SK-N-SH treated with all-trans-retinoic acid at 6 μM for 48 hours (cell line): ENCODE measurements around the gene RABGAP1L.

Experiments used
- ATAC-seq: fragments of 200-7000 bp; cut with Tn5 transposase; 3 replicates; pipeline ENCODE4 v1.9.1; 2020; ENCODE audit warnings: mild to moderate bottlenecking, moderate library complexity
- ARNTL ChIP-seq: fragments of 450-650 bp; formaldehyde crosslinking; IDR thresholded peaks from 2 replicates; pipeline ENCODE4 v1.5.0; 2020; ENCODE audit warnings: low read depth, mild to moderate bottlenecking, moderate library complexity, borderline replicate concordance
- BACH2 ChIP-seq: fragments of 250-450 bp; sonication (Bioruptor Pico); IDR thresholded peaks from 2 replicates; pipeline ENCODE4 v1.9.0; 2021; ENCODE audit warnings: mild to moderate bottlenecking, borderline replicate concordance
- CSDC2 ChIP-seq: fragments of 250-450 bp; sonication (Bioruptor Pico); IDR thresholded peaks from 2 replicates; pipeline ENCODE4 v1.5.0; 2020; ENCODE audit warnings: mild to moderate bottlenecking, moderate library complexity
- ESRRG ChIP-seq: fragments of 250-450 bp; sonication (Bioruptor Pico); IDR thresholded peaks from 2 replicates; pipeline ENCODE4 v1.6.1; 2021; ENCODE audit warnings: mild to moderate bottlenecking
- GLIS3 ChIP-seq: fragments of 250-450 bp; sonication (Bioruptor Pico); IDR thresholded peaks from 2 replicates; pipeline ENCODE4 v1.5.0; 2020; ENCODE audit warnings: mild to moderate bottlenecking, moderate library complexity
- ISL1 ChIP-seq: fragments of 250-450 bp; sonication (Bioruptor Pico); IDR thresholded peaks from 2 replicates; pipeline ENCODE4 v2.1.2; 2022; ENCODE audit warnings: mild to moderate bottlenecking, moderate library complexity
- OSR1 ChIP-seq: fragments of 250-450 bp; sonication (Bioruptor Pico); IDR thresholded peaks from 2 replicates; pipeline ENCODE4 v1.8.0; 2022; ENCODE audit warnings: moderate library complexity, mild to moderate bottlenecking, inconsistent platforms
- PPARA ChIP-seq: fragments of 250-450 bp; sonication (Bioruptor Pico); IDR thresholded peaks from 2 replicates; pipeline ENCODE4 v1.5.0; 2020; ENCODE audit warnings: mild to moderate bottlenecking, borderline replicate concordance
- RARB ChIP-seq: fragments of 250-450 bp; sonication (Bioruptor Pico); IDR thresholded peaks from 2 replicates; pipeline ENCODE4 v1.8.0; 2021; ENCODE audit warnings: mild to moderate bottlenecking, moderate library complexity
- SNAI2 ChIP-seq: fragments of 250-450 bp; sonication (Bioruptor Pico); IDR thresholded peaks from 2 replicates; pipeline ENCODE4 v1.5.0; 2020; ENCODE audit warnings: mild to moderate bottlenecking, moderate library complexity
- TCF4 ChIP-seq: fragments of 250-450 bp; sonication (Bioruptor Pico); IDR thresholded peaks from 2 replicates; pipeline ENCODE4 v1.8.0; 2021; ENCODE audit warnings: mild to moderate bottlenecking, moderate library complexity, borderline replicate concordance
- TOX ChIP-seq: fragments of 250-450 bp; sonication (Bioruptor Pico); IDR thresholded peaks from 2 replicates; pipeline ENCODE4 v1.8.0; 2021; ENCODE audit warnings: mild to moderate bottlenecking, moderate library complexity, borderline replicate concordance
- ZC3H10 ChIP-seq: fragments of 250-450 bp; sonication (Bioruptor Pico); IDR thresholded peaks from 2 replicates; pipeline ENCODE4 v1.5.1; 2021; ENCODE audit warnings: mild to moderate bottlenecking, moderate library complexity
- ZFP3 ChIP-seq: fragments of 250-450 bp; sonication (Bioruptor Pico); IDR thresholded peaks from 2 replicates; pipeline ENCODE4 v1.5.0; 2020; ENCODE audit warnings: mild to moderate bottlenecking, moderate library complexity
- ZNF565 ChIP-seq: fragments of 450-650 bp; formaldehyde crosslinking; conservative IDR thresholded peaks from 2 replicates; pipeline ENCODE4 v1.5.0; 2020; ENCODE audit warnings: low read depth, mild to moderate bottlenecking, moderate library complexity
- ZNF70 ChIP-seq: fragments of 450-650 bp; formaldehyde crosslinking; IDR thresholded peaks from 2 replicates; pipeline ENCODE4 v1.5.0; 2020; ENCODE audit warnings: mild to moderate bottlenecking, moderate library complexity
- TF ChIP-seq, protein P1 (sequence below): fragments of 250-450 bp; sonication (Bioruptor Pico); IDR thresholded peaks from 2 replicates; pipeline ENCODE4 v1.8.0; 2021; ENCODE audit warnings: low read depth, mild to moderate bottlenecking, moderate library complexity, borderline replicate concordance
- TF ChIP-seq, protein P2 (sequence below): fragments of 250-450 bp; sonication (Bioruptor Pico); IDR thresholded peaks from 2 replicates; pipeline ENCODE4 v1.5.0; 2020; ENCODE audit warnings: mild to moderate bottlenecking, moderate library complexity
- TF ChIP-seq, protein P3 (sequence below): fragments of 250-450 bp; sonication (Bioruptor Pico); IDR thresholded peaks from 2 replicates; pipeline ENCODE4 v1.5.1; 2020; ENCODE audit warnings: low read depth, mild to moderate bottlenecking, moderate library complexity
- TF ChIP-seq, protein P4 (sequence below): fragments of 250-450 bp; sonication (Bioruptor Pico); IDR thresholded peaks from 2 replicates; pipeline ENCODE4 v1.5.1; 2021; ENCODE audit warnings: mild to moderate bottlenecking, moderate library complexity
- TF ChIP-seq, protein P5 (sequence below): fragments of 250-450 bp; sonication (Bioruptor Pico); IDR thresholded peaks from 2 replicates; pipeline ENCODE4 v1.8.0; 2020; ENCODE audit warnings: mild to moderate bottlenecking, moderate library complexity, borderline replicate concordance

RABGAP1L gene

DNA sequence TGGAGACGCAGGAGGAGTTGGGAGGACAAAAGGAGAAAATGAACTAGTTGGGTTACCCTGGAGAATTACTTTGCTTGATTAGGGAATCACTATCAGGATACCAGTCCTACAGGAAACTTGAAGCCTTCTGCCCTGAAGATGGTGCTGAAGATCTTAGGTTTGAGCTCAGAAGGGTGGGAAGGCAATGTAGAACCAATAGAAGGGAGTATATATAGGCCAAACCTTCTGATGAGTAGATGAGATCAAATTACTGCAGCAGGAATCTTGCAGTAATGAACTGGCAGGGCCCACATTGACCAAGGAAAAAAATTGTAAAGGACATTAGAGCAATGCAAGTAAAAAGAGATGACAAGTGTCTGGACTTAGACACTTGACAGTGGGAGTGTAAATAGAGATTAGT is 724.1 kb downstream of the RABGAP1L start:
- TF ChIP-seq ARNTL (no peak), ZC3H10 (CRISPR knock-in tag) (no peak), OSR1 (CRISPR knock-in tag) (no peak), BACH2 (CRISPR knock-in tag) (no peak), RARB (CRISPR knock-in tag) (no peak), GLIS3 (no peak), TOX (no peak), ESRRG (CRISPR knock-in tag) (no peak), PPARA (CRISPR knock-in tag) (no peak)
- TF ChIP-seq, protein P1, sequence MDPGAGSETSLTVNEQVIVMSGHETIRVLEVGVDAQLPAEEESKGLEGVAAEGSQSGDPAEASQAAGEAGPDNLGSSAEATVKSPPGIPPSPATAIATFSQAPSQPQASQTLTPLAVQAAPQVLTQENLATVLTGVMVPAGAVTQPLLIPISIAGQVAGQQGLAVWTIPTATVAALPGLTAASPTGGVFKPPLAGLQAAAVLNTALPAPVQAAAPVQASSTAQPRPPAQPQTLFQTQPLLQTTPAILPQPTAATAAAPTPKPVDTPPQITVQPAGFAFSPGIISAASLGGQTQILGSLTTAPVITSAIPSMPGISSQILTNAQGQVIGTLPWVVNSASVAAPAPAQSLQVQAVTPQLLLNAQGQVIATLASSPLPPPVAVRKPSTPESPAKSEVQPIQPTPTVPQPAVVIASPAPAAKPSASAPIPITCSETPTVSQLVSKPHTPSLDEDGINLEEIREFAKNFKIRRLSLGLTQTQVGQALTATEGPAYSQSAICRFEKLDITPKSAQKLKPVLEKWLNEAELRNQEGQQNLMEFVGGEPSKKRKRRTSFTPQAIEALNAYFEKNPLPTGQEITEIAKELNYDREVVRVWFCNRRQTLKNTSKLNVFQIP (CRISPR knock-in tag): no peak
- TF ChIP-seq, protein P2, sequence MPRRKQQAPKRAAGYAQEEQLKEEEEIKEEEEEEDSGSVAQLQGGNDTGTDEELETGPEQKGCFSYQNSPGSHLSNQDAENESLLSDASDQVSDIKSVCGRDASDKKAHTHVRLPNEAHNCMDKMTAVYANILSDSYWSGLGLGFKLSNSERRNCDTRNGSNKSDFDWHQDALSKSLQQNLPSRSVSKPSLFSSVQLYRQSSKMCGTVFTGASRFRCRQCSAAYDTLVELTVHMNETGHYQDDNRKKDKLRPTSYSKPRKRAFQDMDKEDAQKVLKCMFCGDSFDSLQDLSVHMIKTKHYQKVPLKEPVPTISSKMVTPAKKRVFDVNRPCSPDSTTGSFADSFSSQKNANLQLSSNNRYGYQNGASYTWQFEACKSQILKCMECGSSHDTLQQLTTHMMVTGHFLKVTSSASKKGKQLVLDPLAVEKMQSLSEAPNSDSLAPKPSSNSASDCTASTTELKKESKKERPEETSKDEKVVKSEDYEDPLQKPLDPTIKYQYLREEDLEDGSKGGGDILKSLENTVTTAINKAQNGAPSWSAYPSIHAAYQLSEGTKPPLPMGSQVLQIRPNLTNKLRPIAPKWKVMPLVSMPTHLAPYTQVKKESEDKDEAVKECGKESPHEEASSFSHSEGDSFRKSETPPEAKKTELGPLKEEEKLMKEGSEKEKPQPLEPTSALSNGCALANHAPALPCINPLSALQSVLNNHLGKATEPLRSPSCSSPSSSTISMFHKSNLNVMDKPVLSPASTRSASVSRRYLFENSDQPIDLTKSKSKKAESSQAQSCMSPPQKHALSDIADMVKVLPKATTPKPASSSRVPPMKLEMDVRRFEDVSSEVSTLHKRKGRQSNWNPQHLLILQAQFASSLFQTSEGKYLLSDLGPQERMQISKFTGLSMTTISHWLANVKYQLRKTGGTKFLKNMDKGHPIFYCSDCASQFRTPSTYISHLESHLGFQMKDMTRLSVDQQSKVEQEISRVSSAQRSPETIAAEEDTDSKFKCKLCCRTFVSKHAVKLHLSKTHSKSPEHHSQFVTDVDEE (CRISPR knock-in tag): no peak
- peak; percentile 95 for ATAC-seq

DNA sequence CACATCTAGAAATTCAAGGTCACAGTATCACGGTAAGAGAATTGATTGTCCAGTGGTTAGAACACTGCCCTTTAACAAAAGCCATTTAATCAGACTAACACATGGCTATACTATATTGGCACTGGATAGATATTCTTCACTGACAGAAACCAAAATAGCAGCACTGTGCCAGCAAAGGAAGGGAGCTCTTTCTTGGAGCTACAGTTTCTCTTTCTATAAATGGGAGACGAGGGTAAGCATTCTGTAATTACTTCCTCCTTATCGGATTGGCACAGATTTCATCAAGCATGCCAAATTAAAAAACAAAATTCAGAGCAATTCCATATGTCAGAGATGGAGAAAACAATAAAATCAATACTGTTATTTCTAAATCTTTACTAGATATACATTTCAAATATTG is 724.7 kb downstream of the RABGAP1L start:
- peak; percentile 22; the same call in 1 of the 3 replicates for ATAC-seq

DNA sequence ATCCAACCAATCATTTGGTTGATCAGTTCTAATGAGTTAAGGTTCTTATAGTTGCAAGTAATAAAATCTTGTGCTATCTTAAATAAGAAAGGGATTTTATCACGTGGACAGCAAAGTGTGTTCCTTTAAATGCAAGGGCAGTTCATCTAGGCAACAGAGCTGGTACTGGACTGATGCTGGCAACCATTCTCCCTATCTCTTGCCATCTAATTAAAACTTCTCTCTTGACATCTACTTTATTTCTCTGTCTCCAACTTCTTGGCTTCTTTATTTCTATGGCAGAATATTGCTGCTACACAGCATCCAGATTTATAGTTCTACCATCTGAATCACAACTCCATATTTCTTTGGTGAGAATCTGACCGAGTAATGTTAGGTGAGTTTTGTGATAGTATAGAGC is 725.2 kb downstream of the RABGAP1L start:
- TF ChIP-seq RARB (CRISPR knock-in tag) (no peak), ZFP3 (CRISPR knock-in tag) (no peak), ZNF565 (CRISPR knock-in tag) (no peak), ISL1 (CRISPR knock-in tag) (no peak), SNAI2 (CRISPR knock-in tag) (no peak), CSDC2 (no peak), TOX (no peak), PPARA (CRISPR knock-in tag) (no peak), ARNTL (no peak), TCF4 (no peak), GLIS3 (no peak), ZNF70 (CRISPR knock-in tag) (no peak), OSR1 (CRISPR knock-in tag) (no peak), ESRRG (CRISPR knock-in tag) (no peak), ZC3H10 (CRISPR knock-in tag) (no peak)
- TF ChIP-seq, protein P3, sequence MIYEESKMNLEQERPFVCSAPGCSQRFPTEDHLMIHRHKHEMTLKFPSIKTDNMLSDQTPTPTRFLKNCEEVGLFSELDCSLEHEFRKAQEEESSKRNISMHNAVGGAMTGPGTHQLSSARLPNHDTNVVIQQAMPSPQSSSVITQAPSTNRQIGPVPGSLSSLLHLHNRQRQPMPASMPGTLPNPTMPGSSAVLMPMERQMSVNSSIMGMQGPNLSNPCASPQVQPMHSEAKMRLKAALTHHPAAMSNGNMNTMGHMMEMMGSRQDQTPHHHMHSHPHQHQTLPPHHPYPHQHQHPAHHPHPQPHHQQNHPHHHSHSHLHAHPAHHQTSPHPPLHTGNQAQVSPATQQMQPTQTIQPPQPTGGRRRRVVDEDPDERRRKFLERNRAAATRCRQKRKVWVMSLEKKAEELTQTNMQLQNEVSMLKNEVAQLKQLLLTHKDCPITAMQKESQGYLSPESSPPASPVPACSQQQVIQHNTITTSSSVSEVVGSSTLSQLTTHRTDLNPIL (CRISPR knock-in tag): no peak
- TF ChIP-seq, protein P1 (CRISPR knock-in tag): no peak
- ATAC-seq: no peak

More for the DNA sequence above, 724.7 kb downstream of the RABGAP1L start:
- TF ChIP-seq, protein P4, sequence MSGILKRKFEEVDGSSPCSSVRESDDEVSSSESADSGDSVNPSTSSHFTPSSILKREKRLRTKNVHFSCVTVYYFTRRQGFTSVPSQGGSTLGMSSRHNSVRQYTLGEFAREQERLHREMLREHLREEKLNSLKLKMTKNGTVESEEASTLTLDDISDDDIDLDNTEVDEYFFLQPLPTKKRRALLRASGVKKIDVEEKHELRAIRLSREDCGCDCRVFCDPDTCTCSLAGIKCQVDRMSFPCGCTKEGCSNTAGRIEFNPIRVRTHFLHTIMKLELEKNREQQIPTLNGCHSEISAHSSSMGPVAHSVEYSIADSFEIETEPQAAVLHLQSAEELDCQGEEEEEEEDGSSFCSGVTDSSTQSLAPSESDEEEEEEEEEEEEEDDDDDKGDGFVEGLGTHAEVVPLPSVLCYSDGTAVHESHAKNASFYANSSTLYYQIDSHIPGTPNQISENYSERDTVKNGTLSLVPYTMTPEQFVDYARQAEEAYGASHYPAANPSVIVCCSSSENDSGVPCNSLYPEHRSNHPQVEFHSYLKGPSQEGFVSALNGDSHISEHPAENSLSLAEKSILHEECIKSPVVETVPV (CRISPR knock-in tag): no peak
- TF ChIP-seq ZNF565 (CRISPR knock-in tag) (no peak), CSDC2 (no peak), PPARA (CRISPR knock-in tag) (no peak), ZFP3 (CRISPR knock-in tag) (no peak), ISL1 (CRISPR knock-in tag) (no peak), BACH2 (CRISPR knock-in tag) (no peak), ARNTL (no peak)
- TF ChIP-seq, protein P5, sequence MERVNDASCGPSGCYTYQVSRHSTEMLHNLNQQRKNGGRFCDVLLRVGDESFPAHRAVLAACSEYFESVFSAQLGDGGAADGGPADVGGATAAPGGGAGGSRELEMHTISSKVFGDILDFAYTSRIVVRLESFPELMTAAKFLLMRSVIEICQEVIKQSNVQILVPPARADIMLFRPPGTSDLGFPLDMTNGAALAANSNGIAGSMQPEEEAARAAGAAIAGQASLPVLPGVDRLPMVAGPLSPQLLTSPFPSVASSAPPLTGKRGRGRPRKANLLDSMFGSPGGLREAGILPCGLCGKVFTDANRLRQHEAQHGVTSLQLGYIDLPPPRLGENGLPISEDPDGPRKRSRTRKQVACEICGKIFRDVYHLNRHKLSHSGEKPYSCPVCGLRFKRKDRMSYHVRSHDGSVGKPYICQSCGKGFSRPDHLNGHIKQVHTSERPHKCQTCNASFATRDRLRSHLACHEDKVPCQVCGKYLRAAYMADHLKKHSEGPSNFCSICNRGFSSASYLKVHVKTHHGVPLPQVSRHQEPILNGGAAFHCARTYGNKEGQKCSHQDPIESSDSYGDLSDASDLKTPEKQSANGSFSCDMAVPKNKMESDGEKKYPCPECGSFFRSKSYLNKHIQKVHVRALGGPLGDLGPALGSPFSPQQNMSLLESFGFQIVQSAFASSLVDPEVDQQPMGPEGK: no peak
